ENCODE data around the gene OR9A2.
"Not testable (repeated sequence)": the region's sequence is repeated elsewhere in the genome, so short reads cannot be mapped to it uniquely, and the experiment has no call there.

OR9A2 gene

DNA sequence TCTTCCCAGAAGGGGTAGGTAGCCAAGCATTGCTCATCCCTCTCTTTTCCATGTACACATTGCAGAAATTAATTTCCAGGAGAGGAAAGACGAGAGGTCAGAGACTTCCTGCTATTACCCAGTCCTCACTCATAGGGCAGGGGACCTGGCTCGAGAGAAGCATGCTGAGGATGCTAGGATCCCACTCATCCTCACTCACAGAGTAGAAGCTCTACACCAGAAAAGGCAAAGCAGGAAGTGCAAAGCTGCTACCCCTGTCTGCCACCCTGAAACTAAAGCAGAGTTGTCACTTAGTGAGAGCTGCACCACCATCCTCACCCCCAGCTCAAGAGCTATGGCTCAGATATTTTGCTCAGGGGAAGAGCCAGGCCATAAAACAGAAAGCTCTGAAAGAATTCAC is 9.9 kb downstream of the OR9A2 start:
- no peak for DNase-seq

DNA sequence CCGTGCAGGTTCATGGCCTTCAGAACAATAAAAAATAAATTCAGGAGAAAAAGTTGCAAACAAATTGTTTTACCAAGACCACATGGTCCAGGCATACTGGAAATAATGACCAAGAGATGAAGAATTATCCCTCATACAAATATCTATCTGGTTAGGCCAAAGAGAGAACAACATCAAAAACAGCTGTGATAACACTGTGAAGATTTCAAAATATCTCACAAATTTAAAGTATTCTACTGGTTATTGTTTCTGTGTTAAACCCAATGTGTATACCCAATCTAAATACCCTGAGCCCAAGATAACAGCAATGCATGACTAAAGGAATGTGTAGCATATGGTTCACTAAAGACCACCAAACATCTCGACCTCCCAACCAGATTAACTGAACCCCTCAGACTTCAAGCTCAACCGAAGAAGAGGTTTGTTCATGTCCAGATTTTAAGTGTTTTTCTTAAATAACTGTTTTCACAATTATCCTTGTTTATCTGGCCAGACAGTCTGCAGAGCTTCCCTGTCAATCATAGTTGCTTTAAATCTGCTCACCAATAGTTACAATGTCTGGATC is 10.9 kb downstream of the OR9A2 start:
- DNase-seq, result no peak

DNA sequence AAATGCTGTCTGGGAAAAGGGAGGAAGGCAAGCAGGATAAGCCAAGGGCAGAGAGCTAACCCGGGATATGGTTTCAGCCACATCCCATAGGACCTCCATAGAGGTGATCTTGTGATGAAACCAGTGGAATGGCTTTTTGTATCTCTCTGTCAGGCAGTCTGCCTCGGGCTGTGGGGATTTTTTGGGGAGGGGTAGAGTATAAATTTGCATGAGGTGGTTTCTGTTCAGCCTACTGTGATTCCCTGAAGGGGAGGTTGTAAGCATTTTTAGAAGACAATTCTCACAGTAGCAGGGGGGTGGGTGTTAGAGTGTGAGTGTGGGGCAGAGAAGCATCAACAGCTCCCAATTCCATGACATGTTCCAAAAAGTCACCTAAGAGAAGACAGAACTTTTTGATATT is 11.8 kb downstream of the OR9A2 start:
- DNase-seq, result no peak

DNA sequence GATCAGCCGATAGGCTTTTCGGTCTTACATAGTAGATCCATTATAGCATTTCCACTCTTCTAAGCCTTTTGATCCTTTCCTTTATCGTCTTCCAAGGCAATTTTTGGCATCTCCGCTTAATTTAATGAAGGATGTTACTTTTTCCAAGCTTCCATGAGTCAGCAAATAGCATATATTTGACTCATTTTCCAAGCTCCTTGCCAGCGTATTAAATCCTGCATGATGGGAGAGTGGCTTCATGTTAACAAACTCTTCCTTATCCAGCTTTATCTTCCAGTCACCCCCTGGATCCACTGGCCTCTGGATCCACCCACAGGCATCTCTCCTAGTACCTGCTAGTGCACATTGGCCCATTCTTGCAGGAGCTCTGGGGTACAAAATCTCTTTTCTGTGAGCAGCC is 13.0 kb downstream of the OR9A2 start:
- no peak for DNase-seq

DNA sequence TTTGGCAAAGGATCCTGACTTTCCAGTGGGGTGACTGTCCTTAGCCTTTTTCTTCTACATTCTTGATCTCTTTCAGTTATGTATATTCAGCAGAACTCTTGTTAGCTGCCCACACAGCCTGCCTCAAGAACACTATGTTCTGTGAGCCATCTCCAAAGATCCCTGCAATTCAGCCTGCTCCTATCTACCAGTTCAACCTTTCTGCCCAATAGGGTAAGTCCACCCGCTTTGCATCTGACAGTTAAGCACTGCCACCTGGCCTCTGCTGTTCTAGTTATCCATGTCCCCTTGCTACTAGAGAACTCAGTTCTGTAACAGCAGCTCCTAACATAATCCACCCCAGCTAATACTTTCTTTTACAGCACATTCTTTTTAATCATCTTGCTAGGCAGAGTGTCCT is 13.5 kb downstream of the OR9A2 start:
- DNase-seq, result no peak

DNA sequence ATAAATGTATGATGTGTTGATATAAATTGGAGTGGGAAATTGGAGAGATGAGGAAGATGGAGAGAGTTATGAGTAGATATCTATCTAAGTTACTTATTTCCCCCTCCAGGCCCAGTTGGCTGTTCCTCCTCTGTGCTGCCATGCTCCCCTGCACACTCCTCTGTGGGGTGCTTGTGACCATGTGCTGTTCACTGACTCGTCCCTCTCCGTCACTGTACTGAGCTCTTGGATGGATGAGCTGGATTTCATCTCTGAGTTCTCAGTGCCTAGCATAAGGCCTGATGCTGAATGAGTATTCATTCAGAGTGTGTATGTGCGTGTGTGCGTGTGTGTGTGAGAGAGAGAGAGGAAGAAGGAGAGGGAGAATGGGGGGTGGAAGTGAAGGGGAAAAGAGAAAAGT is 14.5 kb downstream of the OR9A2 start:
- DNase-seq, result no peak

DNA sequence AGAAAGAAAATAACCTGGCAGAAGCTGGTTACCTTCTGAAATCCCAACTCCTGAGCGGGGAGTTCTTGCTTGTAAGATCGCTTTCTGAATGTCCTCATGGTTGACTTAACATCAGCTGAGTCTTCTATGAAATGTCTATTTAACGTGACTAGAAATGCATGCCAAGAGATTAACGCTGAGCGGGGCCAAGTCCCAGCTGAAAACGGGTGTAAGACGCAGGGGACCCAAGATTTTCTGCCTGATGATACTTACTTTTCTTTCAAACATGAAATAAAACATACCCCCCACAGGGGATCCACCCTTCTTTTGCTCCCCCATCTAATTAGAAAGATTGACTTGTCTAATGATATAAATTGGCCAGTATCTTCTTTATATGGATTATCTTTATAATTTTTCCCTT is 14.9 kb downstream of the OR9A2 start:
- no peak for DNase-seq

DNA sequence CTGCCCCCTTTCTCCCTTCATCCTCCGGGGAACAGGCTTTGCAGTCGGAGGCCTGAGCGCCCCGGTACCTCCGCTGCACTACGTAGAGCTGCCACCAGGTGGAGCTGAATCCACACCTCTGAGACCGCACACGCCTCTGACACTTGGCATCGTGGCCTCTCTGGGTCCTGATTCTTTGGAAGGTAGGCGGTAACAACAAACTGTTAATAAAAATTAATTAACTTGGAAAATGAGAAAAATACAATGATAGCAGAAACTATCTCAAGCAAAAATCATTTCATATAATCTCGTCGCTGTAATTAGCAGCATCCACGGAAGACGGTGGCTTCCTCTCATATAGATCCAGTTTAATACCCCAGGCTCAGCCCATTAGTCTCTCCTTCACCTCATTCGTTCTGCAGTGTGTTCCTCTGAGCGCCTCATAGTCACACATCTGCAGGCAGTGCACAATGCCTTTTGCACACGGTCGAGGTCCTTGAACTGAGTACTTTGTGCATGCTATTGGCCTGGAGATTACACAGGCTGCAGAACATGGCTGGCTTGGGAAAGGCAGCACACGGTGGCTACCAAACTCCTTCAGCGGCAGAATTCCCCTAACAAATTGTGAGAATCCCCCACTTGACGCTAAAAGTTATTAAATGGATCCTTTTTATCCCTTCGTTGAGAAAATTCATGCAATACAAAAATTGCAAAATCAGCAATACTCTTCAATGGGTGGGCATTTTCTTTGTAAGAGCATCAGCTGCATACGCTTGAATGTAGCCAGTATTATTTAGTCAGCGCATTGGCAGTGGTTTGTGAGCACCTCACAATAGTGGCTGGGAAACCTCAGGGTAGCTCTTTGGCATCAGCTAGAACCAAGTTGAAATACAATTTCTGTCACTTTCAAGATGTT is 18.7 kb downstream of the OR9A2 start:
- peak; percentile 82 for DNase-seq

DNA sequence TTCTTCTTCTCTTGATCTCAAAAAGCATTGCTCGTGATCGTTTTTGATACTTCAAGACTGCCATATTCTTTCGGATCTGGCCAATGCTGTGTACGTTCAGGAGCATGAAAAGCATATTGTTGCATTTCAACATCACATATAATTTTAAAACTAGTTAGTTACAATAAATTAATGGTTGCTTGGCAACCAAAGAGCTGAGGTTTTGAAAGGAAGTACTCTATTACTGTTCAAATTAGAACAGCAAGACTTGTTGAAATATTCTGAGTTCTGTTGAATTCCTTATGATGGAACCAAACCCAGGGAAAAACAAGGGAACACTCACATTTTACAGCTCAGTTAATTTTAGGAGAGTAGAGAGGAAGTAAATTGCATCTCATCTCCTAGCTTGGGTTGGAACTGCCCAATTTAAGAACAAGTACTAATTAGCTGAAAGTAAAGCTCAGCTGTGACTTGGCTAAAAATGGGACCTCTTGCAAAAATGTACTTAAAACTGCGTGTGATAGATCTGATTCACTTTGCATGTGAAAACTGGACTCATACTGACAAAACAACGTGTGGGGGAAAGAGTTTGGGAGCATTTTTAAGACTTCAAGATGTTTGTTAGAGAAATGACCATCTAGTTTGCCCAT is 21.2 kb downstream of the OR9A2 start:
- DNase-seq, result no peak

DNA sequence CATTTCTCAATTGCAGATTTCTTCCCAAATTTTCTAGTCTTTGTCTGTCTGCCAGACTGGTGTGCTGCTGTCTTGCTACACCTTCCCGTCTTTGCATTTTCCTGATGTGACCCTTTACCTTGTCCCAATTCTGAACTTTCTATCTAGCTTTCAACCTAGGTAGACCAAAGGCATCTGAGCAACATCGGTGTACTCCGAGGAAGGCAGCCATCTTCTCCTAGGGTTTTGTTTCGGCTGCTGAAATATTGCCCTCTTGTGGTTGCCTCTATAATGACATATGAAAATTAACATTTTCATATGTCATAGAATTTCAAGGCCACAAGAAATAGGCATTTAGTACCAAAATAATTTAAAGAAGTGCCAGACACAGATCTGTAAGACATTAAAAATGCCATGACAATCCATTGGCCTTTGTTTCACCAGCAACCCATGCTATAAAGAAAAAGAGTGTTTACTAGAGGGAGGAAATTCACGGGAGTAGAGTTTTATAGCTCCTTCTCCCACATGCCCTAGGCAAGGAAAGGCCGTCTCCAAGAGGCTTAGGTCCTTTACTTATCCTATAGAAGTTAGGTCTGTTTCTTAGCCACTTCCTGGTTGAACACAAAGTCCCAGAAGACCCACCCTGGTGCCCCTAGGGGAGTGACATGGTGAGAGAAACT is 23.4 kb downstream of the OR9A2 start:
- DNase-seq, result peak; percentile 49 to 78

DNA sequence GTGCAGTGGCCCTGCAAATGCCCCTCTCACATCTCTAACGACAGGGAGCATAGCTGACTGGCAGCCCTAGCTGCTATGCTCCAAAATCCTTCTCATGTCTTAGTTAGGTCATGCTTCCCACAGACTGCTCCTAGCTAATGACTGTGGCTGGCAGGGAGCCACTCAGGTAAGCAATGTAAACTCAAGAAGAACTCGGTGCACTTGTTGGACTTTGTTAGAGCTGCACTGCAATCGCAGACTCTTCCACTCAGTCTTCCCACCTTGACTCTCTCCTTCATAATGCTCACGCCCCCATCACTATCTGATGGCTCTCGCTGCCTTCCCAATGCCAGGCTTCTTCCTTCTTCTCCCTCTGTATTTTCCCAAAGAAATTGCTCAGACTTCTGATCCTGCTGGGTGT is 24.0 kb downstream of the OR9A2 start:
- DNase-seq, result no peak

DNA sequence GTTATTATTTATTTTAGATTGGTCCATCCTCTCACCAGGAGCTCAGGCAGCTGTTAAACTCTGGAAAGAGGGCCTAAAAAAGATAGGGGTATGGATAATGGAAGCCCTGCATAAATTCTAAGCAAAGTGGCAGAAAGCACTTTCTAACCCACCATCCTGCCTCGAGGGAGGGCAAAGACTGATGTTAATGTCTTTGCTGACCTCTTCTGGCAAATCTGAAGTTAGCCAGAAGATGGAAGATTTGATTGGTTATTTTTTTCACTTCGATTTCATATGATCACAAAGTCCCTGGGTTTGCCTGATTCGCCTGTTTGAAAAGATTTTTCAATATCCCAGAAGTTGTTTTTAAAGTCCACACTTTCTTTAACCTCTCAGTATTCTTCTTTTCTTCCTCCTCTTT is 24.8 kb downstream of the OR9A2 start:
- peak in 1 of 2 donors; percentile 18 for DNase-seq

DNA sequence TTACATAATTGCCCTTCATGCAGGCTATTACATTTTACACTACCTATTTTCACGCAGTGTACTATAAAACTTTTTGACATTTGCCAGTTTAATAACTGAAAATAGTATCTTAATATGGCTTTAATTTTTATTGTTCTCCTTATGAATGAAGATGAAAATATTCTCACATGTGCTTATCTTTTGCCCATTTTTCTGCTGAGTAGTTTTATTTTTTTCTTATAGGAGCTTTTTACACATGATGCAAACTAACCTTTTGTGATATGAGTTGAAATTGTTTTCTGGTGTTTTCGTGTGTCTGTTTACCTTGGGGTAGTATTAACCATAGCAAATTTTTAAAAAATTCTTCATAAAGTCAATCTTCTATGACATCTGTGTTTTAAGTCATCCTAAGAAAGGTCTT is 26.3 kb downstream of the OR9A2 start:
- DNase-seq, result no peak

DNA sequence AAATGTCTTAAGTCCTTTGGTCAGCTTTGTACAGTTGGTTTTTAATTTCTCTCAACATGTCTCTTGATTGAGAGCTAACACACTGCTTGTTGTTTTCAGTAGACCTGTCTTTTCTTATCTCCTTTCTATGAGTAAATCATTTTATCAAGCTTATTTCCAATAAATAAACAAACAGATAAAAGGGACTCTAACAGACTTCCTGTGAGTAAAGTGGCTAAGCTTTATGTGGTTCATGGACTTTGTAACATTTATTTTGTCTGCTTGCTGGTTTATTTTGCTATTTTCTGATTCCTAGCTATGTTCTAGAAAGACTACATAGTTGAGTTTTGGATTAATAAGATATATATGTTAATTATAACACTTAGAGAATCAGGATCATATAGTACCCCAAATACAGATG is 27.1 kb downstream of the OR9A2 start:
- no peak for DNase-seq

DNA sequence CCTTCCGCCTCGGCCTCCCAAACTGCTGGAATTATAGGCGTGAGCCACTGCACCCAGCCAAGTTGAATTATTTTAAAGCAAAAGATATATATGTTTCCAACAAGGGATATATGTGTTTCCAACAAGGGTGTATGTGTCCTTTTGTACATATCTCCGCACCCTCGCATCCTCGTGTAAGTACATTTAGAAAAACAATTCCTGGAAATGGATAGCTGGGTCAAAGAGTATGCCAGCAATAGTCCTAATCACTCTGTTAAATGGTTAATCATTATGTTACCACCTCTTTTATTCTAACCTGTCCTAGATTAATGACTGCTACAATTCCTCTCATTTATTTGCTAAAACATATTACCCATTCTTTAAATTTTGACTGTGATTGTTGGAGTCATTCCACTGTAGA is 28.0 kb downstream of the OR9A2 start:
- no peak for DNase-seq

DNA sequence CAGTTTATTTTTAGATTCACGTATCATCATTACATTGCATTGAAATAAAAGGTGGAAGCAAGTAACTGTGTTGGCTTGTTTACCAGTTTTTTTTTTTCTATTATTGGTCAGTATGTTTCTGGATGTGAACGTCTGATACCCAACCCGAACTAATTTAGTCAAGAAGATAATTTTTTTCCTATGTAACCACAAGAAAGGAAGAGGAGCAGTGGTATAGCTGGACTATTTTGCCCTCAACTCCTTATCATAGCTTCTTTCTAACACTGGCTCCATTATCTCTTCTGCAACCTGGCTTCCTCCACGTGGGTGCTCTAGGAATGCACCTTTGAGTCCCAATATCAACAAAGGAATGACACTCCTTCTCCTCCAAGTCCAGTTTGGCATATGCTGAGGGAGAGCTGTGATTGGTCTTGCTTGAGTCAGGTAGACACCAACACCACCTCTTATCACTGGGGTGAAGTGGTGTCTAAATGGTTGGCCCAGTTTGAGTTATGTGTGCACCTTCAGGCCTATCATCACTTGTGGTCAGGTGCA is 29.4 kb downstream of the OR9A2 start:
- no peak for DNase-seq

DNA sequence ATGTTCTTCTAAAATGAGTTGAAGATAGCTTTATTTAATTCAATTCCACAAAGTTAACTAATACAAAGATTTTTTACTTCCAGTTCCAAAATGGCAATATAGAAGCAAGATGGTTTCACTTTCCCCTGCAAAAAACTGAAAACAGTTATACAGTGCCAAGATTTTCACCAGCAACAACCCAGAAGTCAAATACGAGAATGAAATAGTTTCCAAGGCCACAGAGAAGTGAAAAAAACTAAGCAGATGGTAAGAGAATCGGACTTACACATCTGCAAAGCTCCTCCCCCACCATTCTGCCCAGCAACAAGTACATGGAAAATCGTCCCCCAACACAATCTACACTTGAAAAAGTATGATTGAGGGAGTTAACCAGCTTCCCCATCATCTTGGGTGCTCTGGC is 34.5 kb downstream of the OR9A2 start:
- DNase-seq, result no peak

DNA sequence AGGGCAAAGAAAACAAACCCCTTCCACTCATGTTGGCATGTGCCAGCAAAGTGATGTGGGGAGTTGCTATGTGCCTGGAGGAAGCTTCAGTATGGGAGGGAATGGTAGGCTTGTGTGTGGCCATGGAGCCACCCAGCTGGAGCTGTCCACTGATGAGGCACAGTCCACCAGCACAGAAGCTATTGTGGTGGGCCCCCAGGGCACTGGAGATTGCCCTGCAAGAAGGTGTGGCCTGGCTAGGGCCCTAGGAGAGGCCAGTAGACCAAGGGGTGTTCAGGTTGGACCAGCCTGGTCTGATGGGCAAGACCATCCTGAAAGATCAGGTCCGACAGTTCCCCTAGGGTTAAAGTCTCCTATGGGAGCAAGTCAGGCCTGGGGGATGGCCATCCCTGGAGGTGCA is 42.6 kb downstream of the OR9A2 start:
- DNase-seq, result no peak

DNA sequence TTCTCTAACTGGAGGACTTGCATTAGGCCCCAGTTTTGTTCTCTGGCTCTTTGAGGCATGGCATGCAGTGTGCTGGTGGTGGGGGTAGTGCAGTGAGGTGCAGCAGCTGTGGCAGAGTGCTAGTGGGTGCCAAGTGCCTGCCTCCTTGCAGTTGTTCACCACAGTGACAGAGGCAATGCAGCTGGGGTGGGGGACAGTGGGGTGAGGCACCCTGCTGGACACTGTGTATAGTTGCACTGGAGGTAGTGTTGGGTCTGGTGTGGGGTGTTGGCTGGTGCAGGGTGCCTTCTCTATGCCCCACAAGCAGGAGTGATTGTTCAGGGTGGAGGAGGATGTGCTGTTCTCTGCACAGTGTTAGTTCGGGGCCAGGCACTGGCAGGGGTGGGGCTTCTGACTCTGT is 43.1 kb downstream of the OR9A2 start:
- DNase-seq, result no peak

DNA sequence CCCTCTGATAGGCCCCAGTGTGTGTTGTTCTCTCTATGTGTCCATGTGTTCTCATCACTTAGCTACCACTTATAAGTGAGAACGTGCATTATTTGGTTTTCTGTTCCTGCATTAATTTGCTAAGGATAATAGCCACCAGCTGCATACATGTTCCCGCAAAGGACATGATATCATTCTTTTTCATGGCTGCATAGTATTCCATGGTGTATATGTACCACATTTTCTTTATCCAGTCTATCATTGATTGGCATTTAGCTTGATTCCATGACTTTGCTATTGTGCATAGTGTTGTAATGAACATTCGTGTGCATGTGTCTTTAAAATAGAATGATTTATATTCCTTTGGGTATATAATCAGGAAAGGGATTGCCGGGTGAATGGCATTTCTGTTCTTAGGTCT is 48.5 kb downstream of the OR9A2 start:
- not testable (repeated sequence) for DNase-seq
